WTC11 (cell line): ENCODE results near the gene RNF146. TPM values are rescaled to one million over a fixed set of nuclear protein-coding genes. Genes with fewer than 3 reads are reported as not detected.

Experiments used
- ATAC-seq: fragments of 200-7000 bp; cut with Tn5 transposase; 2 replicates; pipeline ENCODE4 v1.10.0; 2021; ENCODE audit warnings: mild to moderate bottlenecking, moderate library complexity
- CTCF ChIA-PET: fragments of 300-600 bp; sonication (Branson Sonifier 250); formaldehyde crosslinking; loops from one replicate; lab custom pipeline; 2021; ENCODE audit warnings: antibody characterized with exemption; lab: Charles Lee
- POLR2A ChIA-PET: fragments of 350-600 bp; sonication (Branson Sonifier 250); formaldehyde crosslinking; loops from one replicate; lab custom pipeline; 2021; ENCODE audit warnings: antibody characterized with exemption; lab: Charles Lee
- DNase-seq: peaks from one replicate; pipeline ENCODE4 v3.0.0; 2021; ENCODE audit warnings: low spot score
- H3K27ac Mint-ChIP-seq: 2 replicates; pipeline ENCODE4 v1.8.0; 2021; ENCODE audit warnings: mixed read lengths
- H3K27me3 Mint-ChIP-seq: 2 replicates; pipeline ENCODE4 v1.8.0; 2021; ENCODE audit warnings: low read depth, mild to moderate bottlenecking, moderate library complexity, mixed read lengths
- H3K36me3 Mint-ChIP-seq: 2 replicates; pipeline ENCODE4 v1.8.0; 2021; ENCODE audit warnings: mixed read lengths
- H3K4me1 Mint-ChIP-seq: 2 replicates; pipeline ENCODE4 v1.8.0; 2022; ENCODE audit warnings: mixed read lengths
- H3K4me3 Mint-ChIP-seq: 2 replicates; pipeline ENCODE4 v1.8.0; 2021; ENCODE audit warnings: mild to moderate bottlenecking, moderate library complexity, mixed read lengths
- H3K9me3 Mint-ChIP-seq: 2 replicates; pipeline ENCODE4 v1.8.0; 2021; ENCODE audit warnings: mixed read lengths
- ATF1 ChIP-seq: sonication (generic); formaldehyde crosslinking; IDR thresholded peaks from 2 replicates; pipeline ENCODE4 v1.8.1; 2023; ENCODE audit warnings: mild to moderate bottlenecking, moderate library complexity, missing genetic modification reagents
- CBFB ChIP-seq: sonication (generic); formaldehyde crosslinking; IDR thresholded peaks from 2 replicates; pipeline ENCODE4 v1.8.1; 2022; ENCODE audit warnings: mild to moderate bottlenecking, low read depth, missing genetic modification reagents
- EMX1 ChIP-seq: fragments of 250-450 bp; sonication (Bioruptor Pico); IDR thresholded peaks from 2 replicates; pipeline ENCODE4 v1.8.0; 2021; ENCODE audit warnings: mild to moderate bottlenecking
- ETV6 ChIP-seq: sonication (generic); formaldehyde crosslinking; IDR thresholded peaks from 2 replicates; pipeline ENCODE4 v1.8.1; 2022; ENCODE audit warnings: mild to moderate bottlenecking, missing genetic modification reagents
- JUN ChIP-seq: sonication (generic); formaldehyde crosslinking; IDR thresholded peaks from 2 replicates; pipeline ENCODE4 v1.8.0; 2023; ENCODE audit warnings: mild to moderate bottlenecking, missing genetic modification reagents
- NFE2L1 ChIP-seq: sonication (generic); formaldehyde crosslinking; IDR thresholded peaks from 2 replicates; pipeline ENCODE4 v1.8.1; 2023; ENCODE audit warnings: missing genetic modification reagents
- NFYB ChIP-seq: sonication (generic); formaldehyde crosslinking; conservative IDR thresholded peaks from 2 replicates; pipeline ENCODE4 v1.8.0; 2022; ENCODE audit warnings: low read depth, missing genetic modification reagents
- NR2C2 ChIP-seq: sonication (generic); formaldehyde crosslinking; IDR thresholded peaks from 2 replicates; pipeline ENCODE4 v1.8.0; 2022; ENCODE audit warnings: mild to moderate bottlenecking, missing genetic modification reagents
- TEAD4 ChIP-seq: sonication (generic); formaldehyde crosslinking; IDR thresholded peaks from 2 replicates; pipeline ENCODE4 v1.8.0; 2022; ENCODE audit warnings: mild to moderate bottlenecking, missing genetic modification reagents
- TP53 ChIP-seq: sonication (generic); formaldehyde crosslinking; IDR thresholded peaks from 2 replicates; pipeline ENCODE4 v1.8.1; 2023; ENCODE audit warnings: mild to moderate bottlenecking, missing genetic modification reagents
- ZBTB21 ChIP-seq: sonication (generic); formaldehyde crosslinking; IDR thresholded peaks from 2 replicates; pipeline ENCODE4 v1.8.1; 2023; ENCODE audit warnings: mild to moderate bottlenecking, missing genetic modification reagents, borderline replicate concordance
- total RNA-seq: library from RNA; stranded (reverse); gene quantifications from 3 replicates; pipeline ENCODE4 v1.2.3, GENCODE V29; 2021
- TF ChIP-seq, protein P1 (sequence below): sonication (generic); formaldehyde crosslinking; IDR thresholded peaks from 2 replicates; pipeline ENCODE4 v1.8.0; 2022; ENCODE audit warnings: mild to moderate bottlenecking, missing genetic modification reagents
- TF ChIP-seq, protein P2 (sequence below): sonication (generic); formaldehyde crosslinking; IDR thresholded peaks from 2 replicates; pipeline ENCODE4 v1.8.0; 2022; ENCODE audit warnings: mild to moderate bottlenecking, missing genetic modification reagents
- TF ChIP-seq, protein P3 (sequence below): sonication (generic); formaldehyde crosslinking; IDR thresholded peaks from 2 replicates; pipeline ENCODE4 v1.8.1; 2023; ENCODE audit warnings: mild to moderate bottlenecking, missing genetic modification reagents, moderate library complexity
- TF ChIP-seq, protein P4 (sequence below): sonication (generic); formaldehyde crosslinking; IDR thresholded peaks from 2 replicates; pipeline ENCODE4 v1.8.0; 2022; ENCODE audit warnings: mild to moderate bottlenecking, missing genetic modification reagents
- TF ChIP-seq, protein P5 (sequence below): sonication (generic); formaldehyde crosslinking; IDR thresholded peaks from 2 replicates; pipeline ENCODE4 v1.8.1; 2023; ENCODE audit warnings: mild to moderate bottlenecking, missing genetic modification reagents, moderate library complexity
- TF ChIP-seq, protein P6 (sequence below): sonication (generic); formaldehyde crosslinking; IDR thresholded peaks from 2 replicates; pipeline ENCODE4 v1.8.0; 2023; ENCODE audit warnings: missing genetic modification reagents
- TF ChIP-seq, protein P7 (sequence below): fragments of 250-450 bp; sonication (Bioruptor Pico); IDR thresholded peaks from 2 replicates; pipeline ENCODE4 v1.9.0; 2021; ENCODE audit warnings: mild to moderate bottlenecking
- TF ChIP-seq, protein P8 (sequence below): sonication (generic); formaldehyde crosslinking; IDR thresholded peaks from 2 replicates; pipeline ENCODE4 v1.8.1; 2022; ENCODE audit warnings: mild to moderate bottlenecking, moderate library complexity, missing genetic modification reagents

Gene RNF146
- total RNA-seq, 1 experiment from 2014 or later = 27.3 TPM

DNA sequence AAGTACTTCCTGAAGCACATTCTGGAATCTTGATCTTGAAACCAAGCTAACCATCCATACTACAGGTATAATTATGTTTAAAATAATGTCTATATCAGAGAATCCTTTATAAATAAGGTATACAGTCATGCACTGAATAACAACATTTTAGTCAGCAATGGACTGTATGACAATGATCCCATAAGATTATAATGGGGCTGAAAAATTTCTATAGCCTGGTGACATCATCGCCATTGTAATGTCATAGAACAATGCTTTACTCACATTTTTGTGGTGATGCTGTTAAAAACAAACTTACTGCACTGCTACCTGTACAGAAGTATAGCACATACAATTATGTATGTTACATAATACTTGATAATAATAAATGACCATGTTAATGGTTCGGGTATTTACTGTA lies 31.8 kb downstream of the RNF146 start (continued):
- TF ChIP-seq, protein P1, sequence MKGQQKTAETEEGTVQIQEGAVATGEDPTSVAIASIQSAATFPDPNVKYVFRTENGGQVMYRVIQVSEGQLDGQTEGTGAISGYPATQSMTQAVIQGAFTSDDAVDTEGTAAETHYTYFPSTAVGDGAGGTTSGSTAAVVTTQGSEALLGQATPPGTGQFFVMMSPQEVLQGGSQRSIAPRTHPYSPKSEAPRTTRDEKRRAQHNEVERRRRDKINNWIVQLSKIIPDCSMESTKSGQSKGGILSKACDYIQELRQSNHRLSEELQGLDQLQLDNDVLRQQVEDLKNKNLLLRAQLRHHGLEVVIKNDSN (CRISPR knock-in tag) = no peak
- TF ChIP-seq CBFB (CRISPR knock-in tag) (no peak), NFE2L1 (CRISPR knock-in tag) (no peak), TP53 (no peak), ZBTB21 (CRISPR knock-in tag) (no peak), JUN (CRISPR knock-in tag) (no peak)
- TF ChIP-seq, protein P2, sequence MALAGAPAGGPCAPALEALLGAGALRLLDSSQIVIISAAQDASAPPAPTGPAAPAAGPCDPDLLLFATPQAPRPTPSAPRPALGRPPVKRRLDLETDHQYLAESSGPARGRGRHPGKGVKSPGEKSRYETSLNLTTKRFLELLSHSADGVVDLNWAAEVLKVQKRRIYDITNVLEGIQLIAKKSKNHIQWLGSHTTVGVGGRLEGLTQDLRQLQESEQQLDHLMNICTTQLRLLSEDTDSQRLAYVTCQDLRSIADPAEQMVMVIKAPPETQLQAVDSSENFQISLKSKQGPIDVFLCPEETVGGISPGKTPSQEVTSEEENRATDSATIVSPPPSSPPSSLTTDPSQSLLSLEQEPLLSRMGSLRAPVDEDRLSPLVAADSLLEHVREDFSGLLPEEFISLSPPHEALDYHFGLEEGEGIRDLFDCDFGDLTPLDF (CRISPR knock-in tag) = no peak
- TF ChIP-seq, protein P3, sequence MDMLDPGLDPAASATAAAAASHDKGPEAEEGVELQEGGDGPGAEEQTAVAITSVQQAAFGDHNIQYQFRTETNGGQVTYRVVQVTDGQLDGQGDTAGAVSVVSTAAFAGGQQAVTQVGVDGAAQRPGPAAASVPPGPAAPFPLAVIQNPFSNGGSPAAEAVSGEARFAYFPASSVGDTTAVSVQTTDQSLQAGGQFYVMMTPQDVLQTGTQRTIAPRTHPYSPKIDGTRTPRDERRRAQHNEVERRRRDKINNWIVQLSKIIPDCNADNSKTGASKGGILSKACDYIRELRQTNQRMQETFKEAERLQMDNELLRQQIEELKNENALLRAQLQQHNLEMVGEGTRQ (CRISPR knock-in tag) = no peak

DNA sequence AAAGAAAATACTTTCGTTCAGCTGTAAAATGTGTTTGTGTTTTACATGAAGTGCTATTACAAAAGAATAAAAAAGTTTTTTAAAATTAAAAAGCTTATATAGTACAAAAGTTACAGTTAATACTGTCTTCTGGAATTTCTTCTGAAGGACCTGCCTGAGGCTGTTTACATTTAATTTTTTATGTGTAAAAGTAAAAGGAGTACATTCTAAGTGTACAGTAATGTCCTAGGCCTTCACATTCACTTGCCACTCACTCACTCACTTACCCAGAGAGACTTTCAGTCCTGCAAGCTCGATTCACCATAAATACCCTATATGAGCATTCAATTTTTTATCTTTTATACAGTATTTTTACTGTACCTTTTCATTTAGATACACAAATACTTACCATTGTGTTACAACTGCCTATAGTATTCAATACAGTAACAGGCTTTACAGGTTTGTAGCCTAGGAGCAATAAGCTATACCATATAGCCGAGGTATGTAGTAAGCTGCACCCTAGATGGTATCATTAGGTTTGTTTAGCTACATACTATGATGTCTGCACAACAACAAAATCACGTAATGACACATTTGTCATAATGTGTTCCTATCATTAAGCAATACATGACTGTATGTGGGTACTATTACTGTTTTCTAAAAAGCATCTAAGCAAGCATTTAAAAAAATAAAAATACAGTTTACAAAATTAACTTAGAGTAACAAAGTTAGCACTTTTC lies 33.0 kb downstream of the RNF146 start:
- no peak for DNase-seq
- Mint-ChIP-seq H3K36me3 (peaks cover 19% of the 10 kb centered on the region), H3K9me3 (peaks cover 10% of the 10 kb centered on the region), H3K4me1 (peaks cover 15% of the 10 kb centered on the region), H3K4me3 (no peak overlapping the region), H3K27ac (no peak overlapping the region), H3K27me3 (no peaks in the 10 kb centered on the region)
- CTCF ChIA-PET = interaction anchor here (0.7 kb wide), 1 partner anchor 1138 kb away, joined by 3 read pairs; no protein-coding TSS in a partner anchor
- POLR2A ChIA-PET = interaction anchor here (0.6 kb wide), 1 partner anchor 18 kb away, joined by 3 read pairs; no protein-coding TSS in a partner anchor
- TF ChIP-seq TEAD4 (CRISPR knock-in tag) (no peak), ATF1 (CRISPR knock-in tag) (no peak), NFYB (CRISPR knock-in tag) (no peak), NR2C2 (no peak), EMX1 (CRISPR knock-in tag) (no peak), ETV6 (CRISPR knock-in tag) (no peak)
- TF ChIP-seq, protein P4, sequence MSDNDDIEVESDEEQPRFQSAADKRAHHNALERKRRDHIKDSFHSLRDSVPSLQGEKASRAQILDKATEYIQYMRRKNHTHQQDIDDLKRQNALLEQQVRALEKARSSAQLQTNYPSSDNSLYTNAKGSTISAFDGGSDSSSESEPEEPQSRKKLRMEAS (CRISPR knock-in tag) = no peak
- TF ChIP-seq, protein P5, sequence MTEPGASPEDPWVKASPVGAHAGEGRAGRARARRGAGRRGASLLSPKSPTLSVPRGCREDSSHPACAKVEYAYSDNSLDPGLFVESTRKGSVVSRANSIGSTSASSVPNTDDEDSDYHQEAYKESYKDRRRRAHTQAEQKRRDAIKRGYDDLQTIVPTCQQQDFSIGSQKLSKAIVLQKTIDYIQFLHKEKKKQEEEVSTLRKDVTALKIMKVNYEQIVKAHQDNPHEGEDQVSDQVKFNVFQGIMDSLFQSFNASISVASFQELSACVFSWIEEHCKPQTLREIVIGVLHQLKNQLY (CRISPR knock-in tag) = no peak
- TF ChIP-seq, protein P6, sequence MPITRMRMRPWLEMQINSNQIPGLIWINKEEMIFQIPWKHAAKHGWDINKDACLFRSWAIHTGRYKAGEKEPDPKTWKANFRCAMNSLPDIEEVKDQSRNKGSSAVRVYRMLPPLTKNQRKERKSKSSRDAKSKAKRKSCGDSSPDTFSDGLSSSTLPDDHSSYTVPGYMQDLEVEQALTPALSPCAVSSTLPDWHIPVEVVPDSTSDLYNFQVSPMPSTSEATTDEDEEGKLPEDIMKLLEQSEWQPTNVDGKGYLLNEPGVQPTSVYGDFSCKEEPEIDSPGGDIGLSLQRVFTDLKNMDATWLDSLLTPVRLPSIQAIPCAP = no peak
- TF ChIP-seq, protein P7, sequence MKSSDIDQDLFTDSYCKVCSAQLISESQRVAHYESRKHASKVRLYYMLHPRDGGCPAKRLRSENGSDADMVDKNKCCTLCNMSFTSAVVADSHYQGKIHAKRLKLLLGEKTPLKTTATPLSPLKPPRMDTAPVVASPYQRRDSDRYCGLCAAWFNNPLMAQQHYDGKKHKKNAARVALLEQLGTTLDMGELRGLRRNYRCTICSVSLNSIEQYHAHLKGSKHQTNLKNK = no peak
- TF ChIP-seq, protein P8, sequence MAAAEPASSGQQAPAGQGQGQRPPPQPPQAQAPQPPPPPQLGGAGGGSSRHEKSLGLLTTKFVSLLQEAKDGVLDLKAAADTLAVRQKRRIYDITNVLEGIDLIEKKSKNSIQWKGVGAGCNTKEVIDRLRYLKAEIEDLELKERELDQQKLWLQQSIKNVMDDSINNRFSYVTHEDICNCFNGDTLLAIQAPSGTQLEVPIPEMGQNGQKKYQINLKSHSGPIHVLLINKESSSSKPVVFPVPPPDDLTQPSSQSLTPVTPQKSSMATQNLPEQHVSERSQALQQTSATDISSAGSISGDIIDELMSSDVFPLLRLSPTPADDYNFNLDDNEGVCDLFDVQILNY (CRISPR knock-in tag) = no peak
- no peak for ATAC-seq
